HG03558 (cell line): Measurements from ENCODE around the gene MAN2A1.

ENCODE experiments used
- ATAC-seq: cut with Tn5 transposase; IDR thresholded peaks from one replicate; pipeline ENCODE4 v1.9.1; 2021; ENCODE audit warnings: moderate number of reproducible peaks; ENCODE audit not compliant: unreplicated experiment; ENCODE audit errors: extremely low read depth

Gene MAN2A1

GRCh38 chr5:109898269-109899162 is 208.8 kb downstream of the MAN2A1 start:
- no peak for ATAC-seq

- no peak for ATAC-seq
These were observed 209.4 kb downstream of the MAN2A1 start for GRCh38 chr5:109899163-109899535.

GRCh38 chr5:109900461-109900860 is 210.7 kb downstream of the MAN2A1 start:
- ATAC-seq = no peak

- ATAC-seq = no peak
These were observed 211.3 kb downstream of the MAN2A1 start for GRCh38 chr5:109900911-109901627.

- no peak for ATAC-seq
These were observed 211.9 kb downstream of the MAN2A1 start for GRCh38 chr5:109901628-109901981.

- no peak for ATAC-seq
These were observed 213.3 kb downstream of the MAN2A1 start for GRCh38 chr5:109903061-109903460.

- no peak for ATAC-seq
These were observed 216.2 kb downstream of the MAN2A1 start for GRCh38 chr5:109905906-109906305.

- ATAC-seq = no peak
These were observed 217.5 kb downstream of the MAN2A1 start for GRCh38 chr5:109907189-109907588.

GRCh38 chr5:109907731-109908130 is 218.0 kb downstream of the MAN2A1 start:
- ATAC-seq = no peak

GRCh38 chr5:109908366-109908765 is 218.6 kb downstream of the MAN2A1 start:
- ATAC-seq = no peak

GRCh38 chr5:109910874-109911273 is 221.1 kb downstream of the MAN2A1 start:
- ATAC-seq = no peak

- ATAC-seq = no peak
These were observed 222.0 kb downstream of the MAN2A1 start for GRCh38 chr5:109911731-109912130.

- ATAC-seq = no peak
These were observed 225.2 kb downstream of the MAN2A1 start for GRCh38 chr5:109914906-109915305.

- no peak for ATAC-seq
These were observed 226.9 kb downstream of the MAN2A1 start for GRCh38 chr5:109916481-109917153.
